ENCODE results near the gene PARG.

GRCh38 chr10:49781247-49781646, 160.6 kb downstream of the PARG start:
- TF ChIP-seq CTCF (IDR thresholded peaks at IDR 0.05; ENCODE audit: low read length) (no peak), EZH2phosphoT487 (IDR thresholded peaks at IDR 0.05; ENCODE audit: low read length) (no peak), EZH2 (optimal IDR thresholded peaks at IDR 0.05; ENCODE audit: low read depth, low read length) (no peak)

Measured in MM.1S (cell line).